Measurements from ENCODE around the gene SEMA7A.
"Not testable (repeated sequence)": the region's sequence is repeated elsewhere in the genome, so short reads cannot be mapped to it uniquely, and the experiment has no call there.

SEMA7A gene, protein sequence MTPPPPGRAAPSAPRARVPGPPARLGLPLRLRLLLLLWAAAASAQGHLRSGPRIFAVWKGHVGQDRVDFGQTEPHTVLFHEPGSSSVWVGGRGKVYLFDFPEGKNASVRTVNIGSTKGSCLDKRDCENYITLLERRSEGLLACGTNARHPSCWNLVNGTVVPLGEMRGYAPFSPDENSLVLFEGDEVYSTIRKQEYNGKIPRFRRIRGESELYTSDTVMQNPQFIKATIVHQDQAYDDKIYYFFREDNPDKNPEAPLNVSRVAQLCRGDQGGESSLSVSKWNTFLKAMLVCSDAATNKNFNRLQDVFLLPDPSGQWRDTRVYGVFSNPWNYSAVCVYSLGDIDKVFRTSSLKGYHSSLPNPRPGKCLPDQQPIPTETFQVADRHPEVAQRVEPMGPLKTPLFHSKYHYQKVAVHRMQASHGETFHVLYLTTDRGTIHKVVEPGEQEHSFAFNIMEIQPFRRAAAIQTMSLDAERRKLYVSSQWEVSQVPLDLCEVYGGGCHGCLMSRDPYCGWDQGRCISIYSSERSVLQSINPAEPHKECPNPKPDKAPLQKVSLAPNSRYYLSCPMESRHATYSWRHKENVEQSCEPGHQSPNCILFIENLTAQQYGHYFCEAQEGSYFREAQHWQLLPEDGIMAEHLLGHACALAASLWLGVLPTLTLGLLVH

DNA sequence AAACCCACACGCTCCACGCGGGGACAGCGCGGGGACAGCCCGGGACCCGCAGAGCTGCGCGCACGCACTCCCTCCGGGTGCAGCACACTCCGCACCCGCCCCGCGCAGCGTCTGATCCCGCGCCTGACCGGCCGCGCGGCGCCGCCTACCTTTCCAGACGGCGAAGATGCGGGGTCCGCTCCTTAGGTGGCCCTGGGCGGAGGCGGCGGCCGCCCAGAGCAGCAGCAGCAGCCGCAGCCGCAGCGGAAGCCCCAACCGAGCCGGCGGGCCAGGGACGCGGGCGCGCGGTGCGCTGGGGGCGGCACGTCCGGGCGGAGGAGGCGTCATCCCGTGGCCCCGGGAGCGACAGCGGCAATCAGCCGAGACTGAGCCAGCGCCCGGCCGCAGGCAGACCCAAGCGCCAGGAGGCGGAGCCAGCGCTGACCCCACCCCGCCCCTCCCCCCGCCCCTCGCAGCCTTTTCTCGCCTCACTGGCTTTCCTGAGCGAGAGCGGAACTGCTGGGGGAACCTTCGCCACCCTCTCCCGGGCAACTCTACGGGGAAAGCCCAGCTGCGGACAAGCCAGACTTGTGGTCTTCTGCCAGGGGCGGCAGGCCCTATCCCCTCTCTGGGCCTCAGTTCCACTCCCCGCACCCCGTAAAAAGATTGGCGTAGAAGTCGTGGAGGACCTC, at the start of gene SEMA7A:
Gene SEMA7A, minus strand, starts transcription at position 367 of the 671 bp plus-strand sequence. Its CDS starts 40 bp downstream, at position 327.
- DNase-seq (ENCODE audit: low read depth) = peak; percentile 70

GRCh38 chr15:74482661-74483060, 48.9 kb upstream of the SEMA7A start:
- DNase-seq (ENCODE audit: low read depth) = no peak

- not testable (repeated sequence) for DNase-seq (ENCODE audit: low read depth)
These were observed 46.6 kb upstream of the SEMA7A start for GRCh38 chr15:74480364-74480763.

- not testable (repeated sequence) for DNase-seq (ENCODE audit: low read depth)
These were observed 37.9 kb upstream of the SEMA7A start for GRCh38 chr15:74471621-74472020.

- no peak for DNase-seq (ENCODE audit: low read depth)
These were observed 37.1 kb upstream of the SEMA7A start for GRCh38 chr15:74470631-74471395.

- DNase-seq (ENCODE audit: low read depth) = no peak
These were observed 34.7 kb upstream of the SEMA7A start for GRCh38 chr15:74468341-74469032.

GRCh38 chr15:74466570-74466969, 32.8 kb upstream of the SEMA7A start:
- DNase-seq (ENCODE audit: low read depth) = no peak

DNA sequence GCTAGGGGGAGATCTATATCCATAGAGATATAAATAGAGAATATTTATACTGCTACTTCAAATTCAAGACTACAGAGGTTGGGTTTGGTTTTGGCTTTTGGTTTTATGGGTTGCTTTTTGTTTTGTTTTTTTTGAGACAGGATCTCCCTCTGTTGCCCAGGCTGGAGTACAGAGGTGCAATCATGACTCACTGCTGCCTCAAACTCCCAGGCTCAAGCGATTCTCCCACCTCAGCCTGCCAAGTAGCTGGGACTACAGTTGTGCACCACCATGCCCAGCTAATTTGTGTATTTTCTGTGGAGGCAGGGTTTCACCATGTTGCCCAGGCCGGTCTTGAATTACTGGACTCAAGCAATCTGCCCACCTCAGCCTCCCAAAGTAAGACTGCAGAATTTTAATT, 31.1 kb upstream of the SEMA7A start:
- DNase-seq (ENCODE audit: low read depth) = no peak

GRCh38 chr15:74464216-74464615, 30.5 kb upstream of the SEMA7A start:
- no peak for DNase-seq (ENCODE audit: low read depth)

GRCh38 chr15:74463634-74464033, 29.9 kb upstream of the SEMA7A start:
- no peak for DNase-seq (ENCODE audit: low read depth)

- DNase-seq (ENCODE audit: low read depth) = no peak
These were observed 28.2 kb upstream of the SEMA7A start for GRCh38 chr15:74461847-74462511.

- DNase-seq (ENCODE audit: low read depth) = peak; percentile 97
These were observed 27.4 kb upstream of the SEMA7A start, which contains the start of gene UBL7 for GRCh38 chr15:74460871-74461846. Gene UBL7, minus strand, starts transcription at chr15:74461160. Its CDS starts 2,293 bp downstream, at chr15:74458867.

- DNase-seq (ENCODE audit: low read depth) = no peak
These were observed 26.5 kb upstream of the SEMA7A start for GRCh38 chr15:74460298-74460697.

DNA sequence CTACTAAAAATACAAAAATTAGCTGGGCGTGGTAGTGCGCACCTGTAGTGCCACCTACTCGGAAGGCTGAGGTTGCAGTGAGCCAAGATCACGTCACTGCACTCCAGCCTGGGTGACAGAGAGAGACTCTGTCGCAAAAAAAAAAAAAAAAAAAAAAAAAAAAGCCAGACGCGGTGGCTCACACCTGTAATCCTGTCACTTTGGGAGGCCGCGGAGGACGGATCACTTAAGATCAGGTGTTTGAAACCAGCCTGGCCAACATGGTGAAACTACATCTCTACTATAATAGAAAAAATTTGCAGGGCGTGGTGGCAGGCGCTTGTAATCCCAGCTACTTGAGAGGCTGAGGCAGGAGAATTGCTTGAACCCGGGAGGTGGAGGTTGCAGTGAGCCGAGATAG, 26.0 kb upstream of the SEMA7A start:
- DNase-seq (ENCODE audit: low read depth) = not testable (repeated sequence)

DNA sequence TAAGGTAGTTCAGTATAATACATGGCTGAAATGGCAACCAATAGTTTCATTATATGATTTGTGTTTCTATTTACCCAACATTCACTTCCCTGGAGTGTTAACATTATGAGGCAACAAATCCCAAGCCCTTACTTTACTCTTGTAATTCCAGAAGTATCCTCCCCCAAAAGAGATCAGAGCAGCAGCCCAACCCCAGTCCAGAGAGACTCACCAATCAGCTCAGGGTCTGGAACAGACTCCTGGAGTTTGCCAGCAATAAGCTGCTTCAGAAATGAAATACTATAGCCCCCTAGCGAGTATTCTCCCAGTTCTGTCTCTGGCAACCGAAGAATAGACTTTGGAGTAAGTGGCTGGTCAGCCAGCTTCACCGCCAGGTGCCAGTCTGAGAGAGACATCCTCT, 24.7 kb upstream of the SEMA7A start:
- no peak for DNase-seq (ENCODE audit: low read depth)

- DNase-seq (ENCODE audit: low read depth) = not testable (repeated sequence)
These were observed 23.3 kb upstream of the SEMA7A start for GRCh38 chr15:74457036-74457435.

- DNase-seq (ENCODE audit: low read depth) = no peak
These were observed 21.2 kb upstream of the SEMA7A start for GRCh38 chr15:74454764-74455500.

DNA sequence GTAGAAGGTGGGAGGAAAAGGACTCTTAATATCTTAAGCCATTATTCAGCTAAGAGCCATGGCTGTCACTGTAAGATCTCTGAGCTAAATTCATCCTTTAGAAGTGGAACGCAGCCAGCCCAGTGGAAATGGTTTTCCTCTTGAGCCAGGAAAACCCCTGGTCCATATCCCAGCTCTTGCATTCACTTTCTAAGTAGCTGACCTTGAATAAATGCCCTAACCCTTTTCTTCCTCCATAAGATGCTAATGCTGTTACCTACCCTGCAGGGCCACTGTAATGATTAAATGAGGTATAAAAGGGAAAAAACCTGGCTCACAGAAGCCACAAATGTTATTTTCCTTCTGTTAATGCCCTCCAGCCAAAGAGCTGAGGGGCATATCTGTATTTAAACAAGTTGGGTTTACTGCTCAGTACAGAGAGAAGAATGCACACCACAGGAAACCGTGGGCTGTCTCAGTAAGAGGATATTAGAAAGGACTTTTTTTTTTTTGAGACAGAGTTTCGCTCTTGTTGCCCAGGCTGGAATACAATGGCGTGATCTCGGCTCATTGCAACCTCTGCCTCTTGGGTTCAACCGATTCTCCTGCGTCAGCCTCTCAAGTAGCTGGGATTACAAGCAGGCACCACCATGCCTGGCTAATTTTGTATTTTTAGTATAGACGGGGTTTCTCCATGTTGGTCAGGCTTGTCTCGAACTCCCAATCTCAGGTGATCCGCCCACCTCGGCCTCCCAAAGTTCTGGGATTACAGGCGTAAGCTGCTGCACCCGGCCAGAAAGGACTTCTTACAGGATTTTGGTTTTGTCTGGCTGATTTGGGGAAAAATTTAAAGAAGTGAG, 20.4 kb upstream of the SEMA7A start:
- no peak for DNase-seq (ENCODE audit: low read depth)
